Hematopoietic multipotent progenitor cell treated with erythropoietin and hydrocortisone succinate and interleukin-3 and kit ligand, for 8 days (in vitro differentiated cells): ENCODE measurements around the gene RERE.

ENCODE experiments used
- DNase-seq: peaks from one replicate; pipeline ENCODE4 v3.0.0-alpha.2; 2015

The RERE gene

GRCh38 chr1:8435569-8436071, 381.8 kb downstream of the RERE start:
- no peak for DNase-seq

- no peak for DNase-seq
These were observed 383.3 kb downstream of the RERE start for GRCh38 chr1:8434101-8434500.

- no peak for DNase-seq
These were observed 385.7 kb downstream of the RERE start for GRCh38 chr1:8431784-8432183.

- DNase-seq = peak; percentile 25
These were observed 386.4 kb downstream of the RERE start for GRCh38 chr1:8431019-8431418.

- no peak for DNase-seq
These were observed 387.0 kb downstream of the RERE start for GRCh38 chr1:8430476-8430875.

GRCh38 chr1:8429549-8430110, 387.8 kb downstream of the RERE start:
- DNase-seq = no peak

GRCh38 chr1:8428441-8428840, 389.0 kb downstream of the RERE start:
- no peak for DNase-seq

- peak; percentile 44 for DNase-seq
These were observed 389.5 kb downstream of the RERE start for GRCh38 chr1:8427986-8428385.

- peak; percentile 81 for DNase-seq
These were observed 389.9 kb downstream of the RERE start for GRCh38 chr1:8427493-8427892.

- DNase-seq = no peak
These were observed 390.4 kb downstream of the RERE start for GRCh38 chr1:8426996-8427395.

GRCh38 chr1:8425781-8426161, 391.7 kb downstream of the RERE start:
- DNase-seq = no peak

- DNase-seq = no peak
These were observed 392.2 kb downstream of the RERE start for GRCh38 chr1:8425150-8425780.

- peak; percentile 38 for DNase-seq
These were observed 392.8 kb downstream of the RERE start for GRCh38 chr1:8424539-8425116.

GRCh38 chr1:8423692-8424538, 393.5 kb downstream of the RERE start:
- peak; percentile 48 for DNase-seq

GRCh38 chr1:8423269-8423691, 394.2 kb downstream of the RERE start:
- no peak for DNase-seq

- peak; percentile 38 for DNase-seq
These were observed 394.8 kb downstream of the RERE start for GRCh38 chr1:8422510-8423268.

GRCh38 chr1:8421721-8422120, 395.7 kb downstream of the RERE start:
- no peak for DNase-seq

- no peak for DNase-seq
These were observed 397.1 kb downstream of the RERE start for GRCh38 chr1:8420318-8420717.

GRCh38 chr1:8419861-8420260, 397.6 kb downstream of the RERE start:
- DNase-seq = no peak

- DNase-seq = no peak
These were observed 398.3 kb downstream of the RERE start for GRCh38 chr1:8419172-8419571.

GRCh38 chr1:8418301-8418700, 399.1 kb downstream of the RERE start:
- no peak for DNase-seq

GRCh38 chr1:8417625-8418024, 399.8 kb downstream of the RERE start:
- DNase-seq = no peak

- no peak for DNase-seq
These were observed 400.6 kb downstream of the RERE start for GRCh38 chr1:8416881-8417280.
